Measurements from ENCODE around the gene SSTR4.

Gene SSTR4

GRCh38 chr20:23039885-23040508, 4.9 kb downstream of the SSTR4 start:
- no peaks in the 10 kb centered on the region for H3K36me3 Mint-ChIP-seq (ENCODE audit: low read depth)
- no peaks in the 10 kb centered on the region for H3K9me3 Mint-ChIP-seq
- H3K27me3 Mint-ChIP-seq (ENCODE audit: low read depth) = peaks cover 93% of the 10 kb centered on the region
- H3K4me3 Mint-ChIP-seq = no peak overlapping the region
- TF ChIP-seq, protein P1, sequence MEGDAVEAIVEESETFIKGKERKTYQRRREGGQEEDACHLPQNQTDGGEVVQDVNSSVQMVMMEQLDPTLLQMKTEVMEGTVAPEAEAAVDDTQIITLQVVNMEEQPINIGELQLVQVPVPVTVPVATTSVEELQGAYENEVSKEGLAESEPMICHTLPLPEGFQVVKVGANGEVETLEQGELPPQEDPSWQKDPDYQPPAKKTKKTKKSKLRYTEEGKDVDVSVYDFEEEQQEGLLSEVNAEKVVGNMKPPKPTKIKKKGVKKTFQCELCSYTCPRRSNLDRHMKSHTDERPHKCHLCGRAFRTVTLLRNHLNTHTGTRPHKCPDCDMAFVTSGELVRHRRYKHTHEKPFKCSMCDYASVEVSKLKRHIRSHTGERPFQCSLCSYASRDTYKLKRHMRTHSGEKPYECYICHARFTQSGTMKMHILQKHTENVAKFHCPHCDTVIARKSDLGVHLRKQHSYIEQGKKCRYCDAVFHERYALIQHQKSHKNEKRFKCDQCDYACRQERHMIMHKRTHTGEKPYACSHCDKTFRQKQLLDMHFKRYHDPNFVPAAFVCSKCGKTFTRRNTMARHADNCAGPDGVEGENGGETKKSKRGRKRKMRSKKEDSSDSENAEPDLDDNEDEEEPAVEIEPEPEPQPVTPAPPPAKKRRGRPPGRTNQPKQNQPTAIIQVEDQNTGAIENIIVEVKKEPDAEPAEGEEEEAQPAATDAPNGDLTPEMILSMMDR (IDR thresholded peaks at IDR 0.05; ENCODE audit: unreplicated experiment in 3 of 3) = no peak
- no peak overlapping the region for H3K27ac Mint-ChIP-seq
- peaks cover 16% of the 10 kb centered on the region for H3K4me1 Mint-ChIP-seq

- Mint-ChIP-seq H3K4me1 (peaks cover 28% of the 10 kb centered on the region), H3K4me3 (no peak overlapping the region), H3K27me3 (ENCODE audit: low read depth) (peaks cover 97% of the 10 kb centered on the region), H3K27ac (no peak overlapping the region), H3K9me3 (no peaks in the 10 kb centered on the region), H3K36me3 (ENCODE audit: low read depth) (no peaks in the 10 kb centered on the region)
- TF ChIP-seq, protein P1 (IDR thresholded peaks at IDR 0.05; ENCODE audit: unreplicated experiment in 3 of 3) = no peak
These were observed 7.2 kb downstream of the SSTR4 start for GRCh38 chr20:23042270-23042669.

GRCh38 chr20:23043376-23043775, 8.3 kb downstream of the SSTR4 start:
- no peaks in the 10 kb centered on the region for H3K9me3 Mint-ChIP-seq
- peaks cover 95% of the 10 kb centered on the region for H3K27me3 Mint-ChIP-seq (ENCODE audit: low read depth)
- H3K4me1 Mint-ChIP-seq = peaks cover 29% of the 10 kb centered on the region
- no peak overlapping the region for H3K4me3 Mint-ChIP-seq
- TF ChIP-seq, protein P1 (IDR thresholded peaks at IDR 0.05; ENCODE audit: unreplicated experiment in 3 of 3) = no peak
- H3K27ac Mint-ChIP-seq = no peak overlapping the region
- no peaks in the 10 kb centered on the region for H3K36me3 Mint-ChIP-seq (ENCODE audit: low read depth)

DNA sequence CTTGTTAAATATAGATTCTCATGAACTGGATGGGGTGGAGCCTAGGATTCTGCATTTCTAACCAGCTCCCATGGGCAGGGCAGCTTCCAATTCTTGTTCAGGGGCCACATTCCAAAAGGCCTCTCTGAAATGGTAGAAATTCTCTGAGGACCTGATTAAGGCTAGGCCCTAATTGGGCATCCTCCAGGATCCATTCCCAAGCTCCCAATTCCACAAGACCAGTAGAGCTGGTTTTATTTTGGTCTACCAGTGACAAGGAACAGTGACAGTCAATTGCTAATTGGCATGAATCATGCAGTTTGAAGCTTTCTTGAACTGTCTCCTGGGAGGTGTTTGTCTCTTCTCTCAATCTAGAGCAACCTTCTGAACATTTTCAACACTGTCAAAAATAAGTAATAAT, 11.3 kb downstream of the SSTR4 start:
- Mint-ChIP-seq H3K4me3 (peak overlapping the region in 1 of 3 experiments; percentile 67), H3K9me3 (no peaks in the 10 kb centered on the region), H3K27ac (no peak overlapping the region), H3K27me3 (ENCODE audit: low read depth) (peaks cover 91% of the 10 kb centered on the region), H3K4me1 (peaks cover 29% of the 10 kb centered on the region), H3K36me3 (ENCODE audit: low read depth) (no peaks in the 10 kb centered on the region)
- TF ChIP-seq, protein P1 (IDR thresholded peaks at IDR 0.05; ENCODE audit: unreplicated experiment in 3 of 3) = no peak

DNA sequence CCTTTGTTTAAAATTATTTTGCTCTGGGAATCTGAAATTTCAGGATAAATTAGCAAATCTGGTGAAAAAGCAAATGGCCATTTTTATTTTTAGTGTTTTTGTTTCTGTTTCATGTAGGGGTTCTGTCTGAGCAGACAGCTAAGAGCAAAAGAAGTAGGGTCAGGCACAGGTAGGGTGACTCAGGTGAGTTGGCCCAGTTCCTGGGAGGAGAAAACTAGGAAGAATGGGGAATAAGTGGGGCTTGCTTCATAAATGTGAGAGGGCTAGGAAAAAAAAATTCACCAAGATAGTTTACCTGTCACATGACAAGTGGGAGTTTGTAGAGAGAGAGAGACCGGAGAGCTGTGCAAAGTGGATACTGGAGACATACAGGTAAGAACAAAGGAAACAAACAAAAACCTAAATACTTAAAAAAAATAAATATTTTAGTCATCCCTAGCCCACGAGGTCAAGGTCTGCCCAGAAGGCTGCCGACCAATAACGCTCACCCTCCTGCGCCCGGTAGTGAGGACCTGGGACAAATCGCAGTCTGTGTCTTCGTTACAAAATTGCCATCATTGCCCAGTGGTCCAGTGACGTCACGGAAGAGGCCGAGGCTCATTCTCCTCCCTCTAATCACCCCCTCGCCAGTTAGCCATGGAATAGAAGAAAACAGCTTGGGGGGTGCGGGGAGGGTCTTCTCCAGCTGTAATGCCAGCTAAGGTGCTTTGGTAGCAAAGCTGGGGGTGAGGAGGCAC, 12.1 kb downstream of the SSTR4 start:
- Mint-ChIP-seq H3K36me3 (ENCODE audit: low read depth) (no peaks in the 10 kb centered on the region), H3K27me3 (ENCODE audit: low read depth) (peaks cover 91% of the 10 kb centered on the region)

More for the DNA sequence above, 12.1 kb downstream of the SSTR4 start:
- TF ChIP-seq, protein P1 (IDR thresholded peaks at IDR 0.05; ENCODE audit: unreplicated experiment in 3 of 3) = no peak
- no peaks in the 10 kb centered on the region for H3K9me3 Mint-ChIP-seq
- H3K27ac Mint-ChIP-seq = no peak overlapping the region
- H3K4me1 Mint-ChIP-seq = peaks cover 31% of the 10 kb centered on the region
- peak overlapping the region; percentile 58 to 67 (median 60) for H3K4me3 Mint-ChIP-seq

All from nephron (organoid).